Measurements from ENCODE around the gene NXNL1.

The NXNL1 gene

DNA sequence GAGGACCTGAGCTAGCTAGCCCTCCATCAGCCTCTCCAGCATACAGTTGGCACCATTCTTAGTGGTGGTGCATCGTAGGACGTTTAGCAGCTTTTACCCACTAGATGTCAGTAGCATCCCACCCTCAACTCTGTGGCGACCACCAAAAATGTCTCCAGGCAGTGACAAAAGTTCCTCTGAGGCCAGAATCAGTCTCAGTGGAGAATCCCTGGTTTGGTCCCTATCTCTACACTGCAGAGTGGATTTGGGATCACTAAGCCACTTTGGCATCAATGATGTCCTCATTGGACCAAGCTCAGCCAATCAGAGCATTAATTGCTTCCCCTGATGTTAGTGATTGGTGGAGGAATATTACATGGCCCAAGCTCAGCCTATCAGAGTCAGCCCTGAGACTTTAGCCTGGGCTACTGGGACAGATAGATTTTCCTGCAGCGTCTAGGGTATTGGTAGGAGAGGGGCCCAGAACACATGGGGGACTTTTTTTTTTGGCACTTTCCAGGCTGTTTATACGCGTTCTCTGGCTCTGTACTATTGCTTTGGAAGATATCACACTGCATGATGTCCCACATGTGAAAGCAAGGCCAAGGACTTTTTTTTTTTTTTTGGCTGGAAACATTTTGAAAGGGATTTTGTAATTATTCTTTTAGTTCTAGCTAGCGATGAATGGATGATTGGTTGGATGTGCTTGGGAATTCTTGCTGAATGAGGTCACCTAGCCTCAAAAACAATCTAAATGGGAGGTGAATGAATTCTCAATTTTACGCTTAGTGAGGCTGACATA is 19.3 kb downstream of the NXNL1 start:
- peak; percentile 44 for DNase-seq (ENCODE audit: low read depth)
- TF ChIP-seq, protein P1, sequence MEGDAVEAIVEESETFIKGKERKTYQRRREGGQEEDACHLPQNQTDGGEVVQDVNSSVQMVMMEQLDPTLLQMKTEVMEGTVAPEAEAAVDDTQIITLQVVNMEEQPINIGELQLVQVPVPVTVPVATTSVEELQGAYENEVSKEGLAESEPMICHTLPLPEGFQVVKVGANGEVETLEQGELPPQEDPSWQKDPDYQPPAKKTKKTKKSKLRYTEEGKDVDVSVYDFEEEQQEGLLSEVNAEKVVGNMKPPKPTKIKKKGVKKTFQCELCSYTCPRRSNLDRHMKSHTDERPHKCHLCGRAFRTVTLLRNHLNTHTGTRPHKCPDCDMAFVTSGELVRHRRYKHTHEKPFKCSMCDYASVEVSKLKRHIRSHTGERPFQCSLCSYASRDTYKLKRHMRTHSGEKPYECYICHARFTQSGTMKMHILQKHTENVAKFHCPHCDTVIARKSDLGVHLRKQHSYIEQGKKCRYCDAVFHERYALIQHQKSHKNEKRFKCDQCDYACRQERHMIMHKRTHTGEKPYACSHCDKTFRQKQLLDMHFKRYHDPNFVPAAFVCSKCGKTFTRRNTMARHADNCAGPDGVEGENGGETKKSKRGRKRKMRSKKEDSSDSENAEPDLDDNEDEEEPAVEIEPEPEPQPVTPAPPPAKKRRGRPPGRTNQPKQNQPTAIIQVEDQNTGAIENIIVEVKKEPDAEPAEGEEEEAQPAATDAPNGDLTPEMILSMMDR (conservative IDR thresholded peaks at IDR 0.05; ENCODE audit: low read depth, low read length): peak; percentile 55
- H3K4me3 ChIP-seq (ENCODE audit: low read depth, low read length): no peak overlapping the region

DNA sequence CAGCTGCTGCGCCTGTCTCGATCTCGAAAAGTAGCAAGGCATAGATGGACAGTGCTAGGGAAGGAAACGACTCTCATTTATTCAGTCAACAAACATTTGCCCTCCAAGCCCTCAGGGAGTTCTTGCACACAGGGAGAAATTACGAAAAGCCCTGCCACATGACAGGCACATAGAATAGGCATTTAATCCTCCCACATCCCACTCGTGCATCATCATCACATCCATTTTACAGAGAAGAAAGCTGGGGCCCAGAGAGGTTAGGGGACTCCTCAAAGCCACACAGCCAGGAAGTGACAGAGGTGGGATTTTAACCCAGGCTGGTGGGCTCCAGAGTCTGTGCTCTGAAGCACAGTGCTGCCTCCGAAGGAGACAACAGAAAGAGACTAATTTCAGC is 23.9 kb downstream of the NXNL1 start:
- no peak overlapping the region for H3K4me3 ChIP-seq (ENCODE audit: low read depth, low read length)
- TF ChIP-seq, protein P1 (conservative IDR thresholded peaks at IDR 0.05; ENCODE audit: low read depth, low read length): no peak
- no peak for DNase-seq (ENCODE audit: low read depth)

- no peak for DNase-seq (ENCODE audit: low read depth)
- H3K4me3 ChIP-seq (ENCODE audit: low read depth, low read length): no peak overlapping the region
- TF ChIP-seq, protein P1 (conservative IDR thresholded peaks at IDR 0.05; ENCODE audit: low read depth, low read length): no peak
These were observed 24.4 kb downstream of the NXNL1 start for GRCh38 chr19:17436094-17436873.

DNA sequence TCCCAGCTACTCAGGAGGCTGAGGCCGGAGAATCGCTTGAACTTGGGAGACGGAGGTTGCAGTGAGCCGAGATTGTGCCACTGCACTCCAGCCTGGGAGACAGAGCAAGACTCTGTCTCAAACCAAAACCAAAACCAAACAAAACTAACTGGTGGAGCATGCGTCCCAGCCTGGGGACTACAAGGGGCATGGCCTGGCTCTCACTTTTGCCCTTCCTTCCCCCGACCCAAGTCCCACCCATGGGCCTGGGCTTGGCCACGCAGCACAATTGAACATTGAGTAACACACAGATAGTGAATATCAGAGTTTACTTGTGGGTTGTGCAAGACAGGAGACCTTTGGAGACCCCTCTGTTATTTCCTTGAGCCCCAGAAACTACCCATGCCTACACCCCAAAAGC is 25.5 kb downstream of the NXNL1 start:
- no peak overlapping the region for H3K4me3 ChIP-seq (ENCODE audit: low read depth, low read length)

GRCh38 chr19:17431417-17431816 is 29.3 kb downstream of the NXNL1 start:
- TF ChIP-seq, protein P1 (conservative IDR thresholded peaks at IDR 0.05; ENCODE audit: low read depth, low read length): no peak
- no peak for DNase-seq (ENCODE audit: low read depth)

More for the DNA sequence above, 25.5 kb downstream of the NXNL1 start:
- TF ChIP-seq, protein P1 (conservative IDR thresholded peaks at IDR 0.05; ENCODE audit: low read depth, low read length): no peak
- no peak for DNase-seq (ENCODE audit: low read depth)

DNA sequence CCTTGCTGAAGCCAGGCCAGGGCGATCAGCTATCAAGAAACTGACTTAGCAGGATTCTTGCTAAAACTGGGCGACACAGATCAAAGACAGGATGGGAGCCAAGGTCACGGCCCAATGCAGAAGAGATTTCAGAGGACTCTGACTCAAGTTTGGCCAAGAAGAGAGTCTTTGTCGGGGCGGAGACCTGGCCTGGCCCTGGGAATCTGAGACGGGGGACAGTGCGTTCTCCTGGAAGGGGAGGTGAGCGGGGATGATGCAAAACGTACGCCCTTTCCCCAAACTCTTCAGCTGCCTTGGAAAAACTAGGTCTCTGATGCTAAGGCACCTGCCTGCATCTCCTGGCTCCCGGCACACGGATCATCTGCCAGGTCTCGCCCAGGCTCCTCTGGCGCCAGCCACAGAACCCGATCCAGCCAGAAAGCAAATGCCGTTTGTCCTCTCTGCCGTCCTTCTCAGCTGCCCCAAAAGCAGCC is 31.0 kb downstream of the NXNL1 start:
- no peak for DNase-seq (ENCODE audit: low read depth)
- TF ChIP-seq, protein P1 (conservative IDR thresholded peaks at IDR 0.05; ENCODE audit: low read depth, low read length): no peak
- no peak overlapping the region for H3K4me3 ChIP-seq (ENCODE audit: low read depth, low read length)

More at GRCh38 chr19:17431417-17431816, 29.3 kb downstream of the NXNL1 start:
- H3K4me3 ChIP-seq (ENCODE audit: low read depth, low read length): no peak overlapping the region
